ENCODE data around the gene HEPACAM.

- TF ChIP-seq POLR2A (IDR thresholded peaks at IDR 0.05; ENCODE audit: low read length) (no peak), GATA1 (IDR thresholded peaks at IDR 0.05; ENCODE audit: low read depth, low read length) (no peak)
These were observed 39.6 kb downstream of the HEPACAM start for GRCh38 chr11:124896071-124896750.
